Stimulated activated CD4-positive, alpha-beta T cell treated with anti-CD3 and anti-CD28 coated beads, Interleukin-12 subunit alpha, Interleukin-12 subunit beta, amount 100 ng/mL, for 24 hours (primary cell): ENCODE measurements around the gene RIPK4.
"Not testable (repeated sequence)": the region's sequence is repeated elsewhere in the genome, so short reads cannot be mapped to it uniquely, and the experiment has no call there.

Experiments used
- DNase-seq, 2 experiments: peaks; one replicate each; pipeline ENCODE4 v3.0.0-alpha.2; 2020; ENCODE audit warnings: low read depth in 2 of 2

The RIPK4 gene

GRCh38 chr21:41737651-41738324 is 29.1 kb downstream of the RIPK4 start:
- DNase-seq, result no peak

- DNase-seq, result no peak
Observed at GRCh38 chr21:41736423-41736822, 30.4 kb downstream of the RIPK4 start.

- no peak for DNase-seq
Observed at GRCh38 chr21:41733951-41734689, 32.7 kb downstream of the RIPK4 start.

GRCh38 chr21:41731081-41731480 is 35.8 kb downstream of the RIPK4 start:
- no peak for DNase-seq

- DNase-seq, result no peak
Observed at GRCh38 chr21:41730367-41730765, 36.5 kb downstream of the RIPK4 start.

- DNase-seq, result no peak
Observed at GRCh38 chr21:41729701-41730366, 37.0 kb downstream of the RIPK4 start.

- no peak for DNase-seq
Observed at GRCh38 chr21:41727784-41728763, 38.8 kb downstream of the RIPK4 start.

- DNase-seq, result no peak
Observed at GRCh38 chr21:41726970-41727783, 39.7 kb downstream of the RIPK4 start.

GRCh38 chr21:41726630-41726969 is 40.3 kb downstream of the RIPK4 start:
- DNase-seq, result no peak

GRCh38 chr21:41726058-41726558 is 40.7 kb downstream of the RIPK4 start:
- DNase-seq, result no peak

- no peak for DNase-seq
Observed at GRCh38 chr21:41725421-41726031, 41.3 kb downstream of the RIPK4 start.

GRCh38 chr21:41723835-41724234 is 43.0 kb downstream of the RIPK4 start:
- DNase-seq, result not testable (repeated sequence)

GRCh38 chr21:41722052-41723018 is 44.5 kb downstream of the RIPK4 start:
- DNase-seq, result no peak

- no peak for DNase-seq
Observed at GRCh38 chr21:41720250-41720649, 46.6 kb downstream of the RIPK4 start.

GRCh38 chr21:41719691-41720090 is 47.2 kb downstream of the RIPK4 start:
- no peak for DNase-seq

GRCh38 chr21:41717573-41718330 is 49.1 kb downstream of the RIPK4 start:
- no peak for DNase-seq

GRCh38 chr21:41716751-41717150 is 50.1 kb downstream of the RIPK4 start:
- no peak for DNase-seq

- no peak for DNase-seq
Observed at GRCh38 chr21:41715649-41716281, 51.1 kb downstream of the RIPK4 start.
